GM18498 (cell line): ENCODE results near the gene PCBP1.
"Not testable (repeated sequence)": the region's sequence is repeated elsewhere in the genome, so short reads cannot be mapped to it uniquely, and the experiment has no call there.

ENCODE experiments used
- ATAC-seq: cut with Tn5 transposase; IDR thresholded peaks from one replicate; pipeline ENCODE4 v1.9.1; 2021; ENCODE audit warnings: mild to moderate bottlenecking, moderate library complexity; ENCODE audit not compliant: unreplicated experiment

The PCBP1 gene

DNA sequence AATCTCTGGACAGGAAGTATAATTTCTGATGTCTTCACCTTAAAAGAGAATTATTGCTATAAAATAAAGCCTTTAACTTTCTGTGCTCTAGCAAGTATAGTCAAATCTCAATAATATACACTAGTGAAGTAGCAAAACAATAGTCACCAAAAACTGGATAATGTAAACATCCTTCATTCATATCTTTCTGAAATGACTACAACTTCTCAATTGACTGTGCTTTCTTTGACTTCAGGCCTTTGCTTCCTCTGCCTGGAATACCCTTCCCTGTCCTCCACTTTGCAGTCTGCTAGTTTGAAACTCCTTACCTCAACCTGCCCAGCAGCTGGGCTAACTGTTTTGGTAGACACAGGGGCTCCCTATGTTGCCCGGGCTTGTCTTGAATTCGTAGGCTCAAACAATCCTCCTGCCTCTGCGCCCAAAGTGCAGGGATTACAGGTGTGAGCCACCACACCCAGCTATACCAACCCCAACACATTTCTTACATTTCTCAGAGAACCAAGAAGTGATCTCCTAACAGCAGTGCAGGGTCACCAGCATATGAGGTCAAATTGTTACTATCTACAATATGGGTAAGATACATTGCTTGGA lies 6.6 kb upstream of the PCBP1 start:
- no peak for ATAC-seq

DNA sequence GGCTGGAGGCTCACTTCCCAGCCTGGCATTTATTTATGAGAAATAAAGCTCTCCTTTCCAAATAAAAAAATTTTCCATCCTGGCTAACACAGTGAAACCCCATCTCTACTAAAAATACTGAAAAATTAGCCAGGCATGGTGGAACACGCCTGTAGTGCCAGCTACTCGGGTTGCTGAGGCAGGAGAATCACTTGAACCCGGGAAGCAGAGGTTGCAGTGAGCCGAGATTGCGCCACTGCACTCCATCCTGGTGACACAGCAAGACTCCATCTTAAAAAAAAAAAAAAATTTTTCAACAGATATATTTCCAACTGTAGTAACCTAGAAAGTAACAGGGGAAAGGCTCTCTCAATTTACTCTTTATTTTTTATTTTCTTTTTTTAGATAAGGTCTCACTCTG lies 6.1 kb upstream of the PCBP1 start:
- ATAC-seq: no peak

DNA sequence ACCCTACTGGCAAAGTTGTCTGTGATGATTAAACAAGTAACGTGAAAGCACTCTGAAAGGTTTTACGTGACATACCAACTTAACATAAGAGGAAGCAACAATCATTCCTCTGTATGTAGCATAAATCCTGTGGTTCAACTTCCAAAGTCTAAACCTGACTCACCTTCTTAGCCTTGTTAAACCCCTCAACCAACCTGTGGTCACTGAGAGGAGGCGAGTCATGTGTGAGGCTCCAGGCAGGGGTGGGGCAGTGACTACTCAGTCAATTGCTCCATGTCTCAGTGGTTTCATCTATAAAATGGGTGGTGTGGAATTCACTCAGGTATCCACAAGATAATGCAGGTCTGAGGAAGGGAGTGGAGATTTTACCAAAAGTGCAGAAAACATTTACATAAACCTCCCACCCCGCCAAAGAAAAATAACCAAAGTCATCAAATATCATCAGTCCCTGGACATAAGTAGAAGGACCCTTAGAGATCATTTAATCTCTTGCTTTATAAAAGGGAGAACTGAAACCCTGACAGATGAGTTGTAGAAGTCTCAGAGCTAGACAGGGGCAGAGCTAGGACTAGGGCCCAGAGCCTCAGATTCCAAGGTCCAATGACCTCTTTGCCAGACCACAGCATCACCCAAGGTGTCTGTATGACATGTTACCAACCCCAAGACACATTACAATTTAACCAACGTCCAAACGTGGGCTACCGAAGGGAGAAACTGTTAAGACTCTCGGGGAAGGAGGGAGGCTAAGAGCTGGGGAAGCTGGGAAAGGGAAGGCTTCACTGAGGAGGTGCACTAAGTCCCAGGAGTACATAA lies 3.7 kb upstream of the PCBP1 start:
- peak; percentile 34 for ATAC-seq

DNA sequence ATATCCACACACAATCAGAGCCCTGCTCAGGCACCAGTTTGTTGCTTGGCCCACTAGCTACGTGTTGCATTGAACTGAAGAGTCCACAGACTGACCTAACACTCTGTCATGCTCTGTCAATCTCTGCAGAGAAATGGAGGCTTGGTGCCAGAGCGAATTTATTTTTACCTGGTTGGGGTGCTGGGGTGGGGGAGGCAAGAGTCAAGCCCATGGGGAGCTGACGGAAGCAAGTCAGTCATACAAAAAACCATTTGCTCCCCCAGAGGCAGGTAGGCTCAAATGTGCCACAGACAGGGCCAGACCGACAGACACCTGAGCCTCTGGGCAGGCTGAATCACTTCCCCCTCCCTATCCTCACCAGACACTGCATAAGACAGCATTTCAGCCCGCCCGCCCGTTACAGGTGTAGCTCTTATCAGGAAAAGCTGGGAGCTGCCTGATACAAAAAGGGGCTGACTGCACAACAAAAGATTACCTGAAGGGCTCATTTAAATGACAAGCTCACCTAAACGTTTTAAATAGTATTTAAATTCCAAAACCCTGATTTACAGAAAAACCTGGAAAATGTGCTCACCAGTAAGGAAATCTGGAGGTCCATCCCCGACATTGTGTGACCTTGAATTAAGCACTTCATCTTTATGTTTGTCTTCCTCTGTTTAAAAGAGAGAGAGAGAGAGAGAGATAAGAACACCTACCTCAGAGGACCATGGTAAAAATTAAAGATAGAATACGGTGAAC lies 2.1 kb upstream of the PCBP1 start:
- no peak for ATAC-seq

DNA sequence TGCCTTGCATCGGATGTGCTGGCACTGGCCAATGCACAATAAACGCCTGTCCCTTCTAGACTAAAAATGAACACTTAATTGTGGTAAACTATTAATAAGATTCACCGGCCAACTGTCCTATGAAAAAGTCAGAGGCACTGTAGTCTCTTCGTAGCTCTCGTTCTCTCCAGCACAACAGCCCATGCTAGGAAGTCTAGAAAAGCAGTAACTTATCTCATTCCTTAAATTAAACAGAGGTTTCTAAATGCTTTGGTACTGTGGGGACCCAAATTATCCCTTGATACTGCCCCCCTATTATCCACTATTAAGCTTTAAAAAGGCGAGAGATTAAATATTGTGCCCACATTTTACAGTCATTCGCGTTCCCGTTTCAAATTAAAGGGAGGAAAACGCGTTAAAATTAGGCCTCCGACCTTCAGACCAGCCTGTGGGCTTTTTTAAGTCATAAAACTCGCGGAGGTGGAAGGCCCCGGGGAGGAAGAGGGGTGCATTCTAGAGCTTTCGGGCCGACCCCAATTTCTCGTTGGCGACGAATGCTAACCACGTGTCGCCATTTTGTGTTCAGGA lies 1.5 kb upstream of the PCBP1 start:
- ATAC-seq: no peak

DNA sequence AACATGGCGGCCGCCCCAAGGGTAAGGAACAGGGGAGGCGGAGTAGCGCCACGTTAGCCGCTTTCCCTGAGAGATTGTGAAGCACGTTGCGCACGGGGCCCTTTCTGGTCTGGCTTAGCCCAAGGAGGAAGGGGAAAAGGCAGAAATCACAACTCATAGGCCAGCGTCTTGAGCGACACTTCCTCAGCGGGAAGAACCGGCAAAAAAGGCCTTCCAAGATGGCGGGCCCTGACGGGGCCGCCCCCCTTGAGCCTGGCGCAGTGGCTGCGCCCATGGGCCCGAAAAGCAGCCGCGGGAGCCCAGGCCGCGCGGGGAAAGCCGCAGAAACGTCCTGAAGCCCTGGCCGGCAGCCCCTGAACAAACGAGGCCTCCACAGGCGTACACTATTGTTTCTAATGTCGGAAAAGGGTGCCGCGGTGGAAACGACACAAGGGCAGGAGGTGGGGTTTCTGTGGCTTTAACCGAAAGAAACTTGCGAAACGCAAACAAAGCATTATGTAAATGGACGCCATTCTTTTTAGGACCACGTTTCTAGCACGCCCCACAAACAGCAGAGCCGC lies 919 bp upstream of the PCBP1 start:
- peak; percentile 46 for ATAC-seq

DNA sequence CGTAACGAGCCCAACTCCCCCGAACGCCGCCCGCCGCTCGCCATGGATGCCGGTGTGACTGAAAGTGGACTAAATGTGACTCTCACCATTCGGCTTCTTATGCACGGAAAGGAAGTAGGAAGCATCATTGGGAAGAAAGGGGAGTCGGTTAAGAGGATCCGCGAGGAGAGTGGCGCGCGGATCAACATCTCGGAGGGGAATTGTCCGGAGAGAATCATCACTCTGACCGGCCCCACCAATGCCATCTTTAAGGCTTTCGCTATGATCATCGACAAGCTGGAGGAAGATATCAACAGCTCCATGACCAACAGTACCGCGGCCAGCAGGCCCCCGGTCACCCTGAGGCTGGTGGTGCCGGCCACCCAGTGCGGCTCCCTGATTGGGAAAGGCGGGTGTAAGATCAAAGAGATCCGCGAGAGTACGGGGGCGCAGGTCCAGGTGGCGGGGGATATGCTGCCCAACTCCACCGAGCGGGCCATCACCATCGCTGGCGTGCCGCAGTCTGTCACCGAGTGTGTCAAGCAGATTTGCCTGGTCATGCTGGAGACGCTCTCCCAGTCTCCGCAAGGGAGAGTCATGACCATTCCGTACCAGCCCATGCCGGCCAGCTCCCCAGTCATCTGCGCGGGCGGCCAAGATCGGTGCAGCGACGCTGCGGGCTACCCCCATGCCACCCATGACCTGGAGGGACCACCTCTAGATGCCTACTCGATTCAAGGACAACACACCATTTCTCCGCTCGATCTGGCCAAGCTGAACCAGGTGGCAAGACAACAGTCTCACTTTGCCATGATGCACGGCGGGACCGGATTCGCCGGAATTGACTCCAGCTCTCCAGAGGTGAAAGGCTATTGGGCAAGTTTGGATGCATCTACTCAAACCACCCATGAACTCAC lies 673 bp downstream of the PCBP1 start:
- ATAC-seq: no peak

DNA sequence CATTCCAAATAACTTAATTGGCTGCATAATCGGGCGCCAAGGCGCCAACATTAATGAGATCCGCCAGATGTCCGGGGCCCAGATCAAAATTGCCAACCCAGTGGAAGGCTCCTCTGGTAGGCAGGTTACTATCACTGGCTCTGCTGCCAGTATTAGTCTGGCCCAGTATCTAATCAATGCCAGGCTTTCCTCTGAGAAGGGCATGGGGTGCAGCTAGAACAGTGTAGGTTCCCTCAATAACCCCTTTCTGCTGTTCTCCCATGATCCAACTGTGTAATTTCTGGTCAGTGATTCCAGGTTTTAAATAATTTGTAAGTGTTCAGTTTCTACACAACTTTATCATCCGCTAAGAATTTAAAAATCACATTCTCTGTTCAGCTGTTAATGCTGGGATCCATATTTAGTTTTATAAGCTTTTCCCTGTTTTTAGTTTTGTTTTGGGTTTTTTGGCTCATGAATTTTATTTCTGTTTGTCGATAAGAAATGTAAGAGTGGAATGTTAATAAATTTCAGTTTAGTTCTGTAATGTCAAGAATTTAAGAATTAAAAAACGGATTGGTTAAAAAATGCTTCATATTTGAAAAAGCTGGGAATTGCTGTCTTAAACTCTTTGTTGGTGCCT lies 1.4 kb downstream of the PCBP1 start:
- no peak for ATAC-seq

DNA sequence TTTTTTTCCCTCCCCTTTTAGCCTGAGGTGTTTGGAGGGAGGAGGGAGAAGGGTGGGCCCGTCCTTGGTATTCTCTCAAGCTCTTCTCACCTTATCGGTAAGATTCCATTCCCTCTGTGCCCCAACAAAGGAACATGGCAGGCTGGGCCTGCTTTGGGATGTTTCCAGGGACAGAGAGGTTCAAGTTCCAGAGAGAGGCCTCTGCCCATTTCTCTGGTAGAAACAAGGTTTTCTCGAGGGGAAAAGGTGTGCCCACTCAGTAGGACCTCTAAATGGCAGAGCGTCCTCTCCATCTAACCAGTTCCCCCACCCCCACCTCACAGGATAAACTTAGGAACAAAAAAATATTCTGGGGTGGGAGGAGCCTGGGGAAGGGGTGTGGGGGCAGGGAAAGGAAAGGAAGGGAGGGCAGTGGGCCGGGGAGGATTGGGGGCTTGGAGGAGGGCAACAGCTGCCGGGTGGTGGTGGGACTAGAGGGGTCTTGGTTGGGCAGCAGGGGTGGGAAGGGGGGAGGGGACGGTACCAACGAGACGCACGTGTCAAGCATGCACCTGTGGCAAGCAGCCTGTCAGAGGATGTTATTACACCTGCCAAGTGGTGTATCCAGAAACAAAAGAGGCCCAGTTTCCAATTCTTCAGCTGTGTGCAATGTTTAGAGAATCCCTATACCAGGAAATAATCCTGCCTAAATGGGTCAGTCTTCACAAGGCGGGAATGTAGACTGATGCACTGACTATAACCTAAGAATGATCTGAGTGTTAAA lies 2.1 kb downstream of the PCBP1 start:
- ATAC-seq: no peak

DNA sequence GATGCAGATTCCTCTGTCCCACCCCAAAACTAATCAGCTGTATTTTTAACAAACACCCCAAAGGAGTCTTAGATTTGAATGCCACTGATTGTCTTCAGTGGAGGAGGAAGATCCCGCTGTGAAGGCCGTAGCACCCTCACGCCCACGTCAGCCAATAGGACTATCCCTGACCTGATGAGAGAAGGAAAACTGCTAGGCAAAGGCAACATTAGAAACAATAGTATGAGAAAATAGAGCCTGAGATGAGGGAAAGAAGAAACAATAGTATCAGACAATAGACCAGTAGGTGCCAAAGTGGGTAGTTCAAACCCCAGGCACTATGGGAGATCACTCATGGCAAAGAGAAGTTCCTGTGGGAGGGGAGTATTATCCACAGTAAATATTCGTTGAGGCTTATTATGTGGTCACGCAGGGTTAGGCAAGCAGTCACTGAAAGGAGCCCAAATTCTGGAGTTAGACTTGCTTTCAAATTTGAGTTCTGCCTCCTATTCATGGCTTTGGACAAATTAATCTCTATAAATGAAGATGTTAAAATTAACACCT lies 2.8 kb downstream of the PCBP1 start:
- no peak for ATAC-seq

DNA sequence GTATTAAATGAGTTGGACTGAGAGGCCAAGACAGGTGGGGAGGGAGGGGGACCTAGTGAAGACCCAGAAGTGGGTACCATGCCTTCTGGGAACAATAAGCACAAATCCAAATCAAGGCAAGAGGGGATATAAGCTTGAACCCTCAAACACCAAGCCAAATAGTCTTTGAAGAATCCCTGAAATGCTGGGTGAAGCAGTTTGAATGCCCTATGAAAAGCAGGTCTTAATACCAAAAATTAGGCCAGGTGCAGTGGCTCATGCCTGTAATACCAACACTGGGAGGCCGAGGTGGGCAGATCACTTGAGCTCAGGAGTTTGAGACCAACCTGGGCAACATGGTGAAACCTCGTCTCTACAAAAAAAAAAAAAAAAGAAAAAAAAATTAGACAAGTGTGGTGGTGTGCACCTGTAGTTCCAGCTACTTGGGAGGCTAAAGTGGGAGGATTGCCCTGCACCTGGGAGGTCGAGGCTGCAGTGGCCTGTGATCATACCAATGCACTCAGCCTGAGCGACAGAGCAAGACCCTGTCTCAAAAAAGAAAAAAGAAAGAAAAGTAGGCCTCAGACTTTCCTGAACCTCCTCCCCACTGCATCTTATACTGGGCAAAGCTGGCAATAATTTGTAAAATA lies 3.5 kb downstream of the PCBP1 start:
- ATAC-seq: no peak

DNA sequence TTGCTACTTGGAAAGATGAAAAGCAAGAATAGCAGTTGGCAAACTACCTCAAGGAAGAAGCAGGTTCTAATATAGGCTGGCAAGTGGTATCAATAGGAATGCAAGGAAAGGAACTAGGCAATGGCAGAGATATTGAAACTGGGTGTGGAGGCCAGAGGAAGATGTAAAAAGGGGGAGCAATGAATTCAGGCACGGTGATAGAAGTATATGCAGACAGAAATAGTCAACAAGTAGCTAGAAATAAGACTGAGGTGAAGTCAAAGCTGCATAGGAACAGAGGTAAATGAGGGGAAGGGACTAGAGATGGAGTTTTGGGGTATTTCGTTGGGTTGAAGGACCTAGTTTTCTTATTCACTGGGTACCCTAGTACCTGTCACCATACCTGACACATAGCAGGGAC lies 4.1 kb downstream of the PCBP1 start:
- no peak for ATAC-seq

DNA sequence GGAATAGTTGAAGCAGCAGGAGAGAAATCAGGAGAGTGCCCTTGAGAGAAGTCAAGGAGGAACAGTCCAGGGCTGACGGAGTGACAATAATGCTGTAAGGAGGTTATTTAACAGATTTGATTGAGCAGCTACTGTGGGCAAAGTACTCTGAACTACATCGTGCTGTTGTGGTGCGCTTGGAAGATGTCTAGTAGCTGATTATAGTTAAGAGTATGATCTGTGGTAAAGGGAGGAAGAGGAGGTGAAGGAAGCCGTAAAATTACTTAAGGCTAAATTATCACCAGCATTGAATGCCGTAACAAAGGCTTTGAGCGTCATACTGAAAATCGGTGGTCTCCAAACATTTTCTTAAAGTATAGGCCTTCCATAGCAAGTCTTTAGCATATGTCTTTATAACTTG lies 4.5 kb downstream of the PCBP1 start:
- no peak for ATAC-seq

DNA sequence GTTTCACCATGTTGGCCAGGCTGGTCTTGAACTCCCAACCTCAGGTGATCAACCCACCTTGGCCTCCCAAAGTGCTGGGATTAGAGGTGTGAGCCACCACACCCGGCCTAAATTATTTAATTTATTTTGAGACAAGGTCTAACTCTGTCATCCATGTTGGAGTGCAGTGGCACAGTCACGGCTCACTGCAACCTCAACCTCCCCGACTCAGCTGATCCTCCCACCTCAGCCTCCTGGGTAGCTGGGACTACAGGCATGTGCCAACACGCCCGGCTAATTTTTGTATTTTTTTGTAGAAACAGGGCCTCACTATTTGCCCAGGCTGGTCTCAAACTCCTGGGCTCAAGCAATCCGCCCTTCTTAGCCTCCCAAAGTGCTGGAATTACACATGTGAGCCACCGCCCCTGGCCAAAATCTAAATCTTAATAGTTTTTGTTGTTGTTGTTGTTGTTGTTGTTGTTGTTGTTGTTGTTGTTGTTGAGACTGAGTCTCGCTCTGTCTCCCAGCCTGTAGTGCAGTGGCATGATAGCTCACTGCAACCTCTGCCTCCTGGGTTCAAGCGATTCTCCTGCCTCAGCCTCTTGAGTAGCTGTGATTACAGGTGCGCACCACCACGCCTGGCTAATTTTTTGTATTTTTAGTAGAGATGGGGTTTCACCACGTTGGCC lies 5.4 kb downstream of the PCBP1 start:
- not testable (repeated sequence) for ATAC-seq

DNA sequence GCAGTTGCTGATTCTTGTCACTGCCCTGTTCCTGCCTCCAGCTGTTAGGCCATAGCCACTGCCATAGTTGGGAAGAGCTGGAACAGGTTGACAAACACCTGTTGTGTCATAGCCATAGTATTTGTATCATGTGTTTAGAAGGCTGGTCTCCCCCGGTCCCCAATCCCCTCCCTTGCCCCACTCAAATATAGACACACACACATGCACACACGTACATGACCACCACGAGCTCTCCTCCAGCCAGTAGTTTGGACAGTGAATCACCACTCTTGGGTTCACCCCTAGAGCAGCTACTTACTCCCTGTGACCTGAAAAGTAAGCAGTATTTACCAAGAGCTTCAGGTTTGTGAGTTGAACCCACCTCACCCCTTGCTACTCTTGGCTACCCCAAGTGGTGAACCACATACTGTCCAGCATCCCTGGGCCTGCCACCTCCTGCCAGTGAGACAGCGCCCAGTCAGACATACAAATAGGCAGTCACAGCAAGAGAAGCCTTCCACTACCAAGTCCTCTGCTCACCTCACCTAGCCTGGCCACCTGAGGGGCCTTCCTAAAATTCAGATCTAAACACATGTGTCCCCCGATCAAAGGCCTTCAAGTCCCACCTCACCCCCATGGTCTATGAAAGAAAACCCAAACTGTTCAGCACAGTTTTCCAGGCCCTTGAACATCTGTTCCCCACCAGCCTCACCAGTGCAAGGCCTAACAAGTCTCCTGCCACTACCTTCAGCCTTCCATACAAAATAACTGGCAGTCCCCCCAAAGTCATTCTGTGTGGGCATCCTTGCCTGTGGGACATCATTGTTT lies 7.1 kb downstream of the PCBP1 start:
- ATAC-seq: no peak

DNA sequence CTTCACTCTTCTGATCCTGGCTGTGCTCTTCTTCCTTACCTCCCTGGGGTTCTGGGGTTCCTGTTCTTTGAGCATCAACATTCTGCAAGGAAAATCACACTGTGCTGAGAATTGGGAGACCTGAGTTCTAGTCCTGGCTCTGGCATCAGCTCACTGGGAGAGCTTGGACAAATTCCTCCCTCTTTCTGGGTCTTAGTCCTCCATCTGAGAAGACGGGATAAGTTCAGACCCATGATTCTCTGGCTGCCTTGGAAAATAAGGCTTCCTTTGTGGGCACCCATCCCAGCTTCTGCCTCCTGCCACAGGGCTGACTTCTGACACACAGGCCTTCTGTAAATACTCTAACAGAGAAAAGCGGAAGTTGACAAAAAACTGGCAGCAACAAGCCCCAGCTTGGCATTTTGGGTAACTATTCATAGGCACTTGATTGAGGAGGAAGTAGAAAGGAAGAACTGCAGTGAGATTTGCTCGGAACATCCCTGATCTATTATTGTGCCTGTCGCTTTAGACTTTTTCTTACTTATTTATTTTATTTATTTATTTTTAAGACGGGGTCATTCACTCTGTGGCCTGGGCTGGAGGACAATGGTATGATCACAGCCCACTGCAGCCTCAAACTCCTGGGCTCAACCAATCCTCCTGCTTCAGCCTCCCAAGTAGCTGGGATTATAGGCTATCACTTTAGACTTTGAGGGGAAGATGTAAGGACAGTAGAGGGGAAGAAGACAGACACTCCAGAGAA lies 7.9 kb downstream of the PCBP1 start:
- ATAC-seq: peak; percentile 77
